A549 (cell line): ENCODE measurements around the gene CHM. TPM values are rescaled to one million over a fixed set of nuclear protein-coding genes. Genes with fewer than 3 reads are reported as not detected.

Experiments
- ATAC-seq, 2 experiments: fragments of 200-7000 bp in 1 of 2; fragments of >200 bp in 1 of 2; cut with Nextera tagmentation in 1 of 2; cut with Tn5 transposase in 1 of 2; 3 replicates each; pipeline versions ENCODE4 v1.8.0 to v1.9.1; 2018 to 2020; ENCODE audit warnings: mild to moderate bottlenecking in 1 of 2, moderate library complexity in 1 of 2
- CTCF ChIA-PET: fragments of 300-600 bp; sonication (Branson Sonifier 250); formaldehyde crosslinking; extraction: SDS; loops from one replicate; lab custom pipeline; 2021; ENCODE audit warnings: antibody characterized with exemption, inconsistent platforms; lab: Yijun Ruan, JAX
- POLR2A ChIA-PET: fragments of 350-600 bp; formaldehyde crosslinking; extraction: SDS; loops from one replicate; lab custom pipeline; 2021; ENCODE audit warnings: antibody characterized with exemption, inconsistent platforms; lab: Yijun Ruan, JAX
- DNase-seq, 2 experiments: peaks; one replicate each; pipeline versions ENCODE4 v3.0.0 to v3.0.0-alpha.2; 2011 to 2016; ENCODE audit warnings: low read depth in 1 of 2, low spot score in 1 of 2
- FAIRE-seq: peaks from 2 replicates; lab custom pipeline; 2011; peaks lifted over from hg19 to GRCh38; lab: Jason Lieb, UNC
- H3K27ac ChIP-seq, 2 experiments: fragments of >200 bp; sonication (Bioruptor Twin); formaldehyde crosslinking; 3 replicates each; pipeline ENCODE4 v1.5.1; 2016 to 2017
- H3K4me1 ChIP-seq: fragments of >200 bp; sonication (Bioruptor Twin); formaldehyde crosslinking; 3 replicates; pipeline ENCODE4 v1.6.1; 2016
- H3K4me2 ChIP-seq: fragments of >200 bp; sonication (Bioruptor Twin); formaldehyde crosslinking; 3 replicates; pipeline ENCODE4 v1.6.1; 2016
- H3K4me3 ChIP-seq: fragments of >200 bp; sonication (Bioruptor Twin); formaldehyde crosslinking; 3 replicates; pipeline ENCODE4 v1.5.1; 2016
- H3K9me3 ChIP-seq: fragments of >200 bp; sonication (Bioruptor Twin); formaldehyde crosslinking; 3 replicates; pipeline ENCODE4 v1.6.1; 2016
- ATOH8 ChIP-seq: fragments of 250-450 bp; sonication (Bioruptor Pico); IDR thresholded peaks from 2 replicates; pipeline ENCODE4 v1.5.0; 2020; ENCODE audit warnings: low read depth, mild to moderate bottlenecking, moderate library complexity
- CHD2 ChIP-seq: fragments of 150-350 bp; IDR thresholded peaks from 2 replicates; pipeline ENCODE4 v1.6.1; 2014; ENCODE audit warnings: low read length; ENCODE audit not compliant: partially characterized antibody
- CHD4 ChIP-seq: fragments of 200-600 bp; sonication (generic); IDR thresholded peaks from 2 replicates; pipeline ENCODE4 v1.6.1; 2016; ENCODE audit warnings: antibody characterized with exemption, mild to moderate bottlenecking, borderline replicate concordance
- EP300 ChIP-seq, 2 experiments: fragments of >200 bp; sonication (Bioruptor Twin); formaldehyde crosslinking; IDR thresholded peaks; 2 replicates in 1 of 2; 3 replicates in 1 of 2; pipeline ENCODE4 v1.6.1; 2016 to 2017
- FOSB ChIP-seq: fragments of 250-450 bp; sonication (Bioruptor Pico); IDR thresholded peaks from 2 replicates; pipeline ENCODE4 v1.5.0; 2020; ENCODE audit warnings: mild to moderate bottlenecking, moderate library complexity
- GATA3 ChIP-seq: IDR thresholded peaks from 2 replicates; pipeline ENCODE4 v1.6.1; 2012; ENCODE audit warnings: borderline replicate concordance
- HDAC2 ChIP-seq: fragments of 200-600 bp; sonication (generic); IDR thresholded peaks from 2 replicates; pipeline ENCODE4 v1.6.1; 2016
- HES2 ChIP-seq: fragments of >200 bp; sonication (Bioruptor Twin); formaldehyde crosslinking; IDR thresholded peaks from 2 replicates; pipeline ENCODE4 v1.6.1; 2016
- HEYL ChIP-seq: fragments of 250-450 bp; sonication (Bioruptor Pico); IDR thresholded peaks from 2 replicates; pipeline ENCODE4 v1.8.0; 2021; ENCODE audit warnings: mild to moderate bottlenecking, moderate library complexity
- HMGXB4 ChIP-seq: fragments of 250-450 bp; sonication (Bioruptor Pico); IDR thresholded peaks from 2 replicates; pipeline ENCODE4 v1.5.0; 2021; ENCODE audit warnings: mild to moderate bottlenecking, moderate library complexity, borderline replicate concordance
- HOXB13 ChIP-seq: fragments of 250-450 bp; sonication (Bioruptor Pico); IDR thresholded peaks from 2 replicates; pipeline ENCODE4 v1.5.0; 2020; ENCODE audit warnings: low read depth, mild to moderate bottlenecking, moderate library complexity
- HOXB5 ChIP-seq: fragments of 250-450 bp; sonication (Bioruptor Pico); IDR thresholded peaks from 2 replicates; pipeline ENCODE4 v1.5.0; 2020; ENCODE audit warnings: mild to moderate bottlenecking, moderate library complexity
- JUN ChIP-seq, 2 experiments: fragments of >200 bp; sonication (Bioruptor Twin); formaldehyde crosslinking; IDR thresholded peaks; 2 replicates in 1 of 2; 3 replicates in 1 of 2; pipeline ENCODE4 v1.6.1; 2016 to 2017
- MAFK ChIP-seq: fragments of 450-650 bp; IDR thresholded peaks from 2 replicates; pipeline ENCODE4 v1.6.1; 2014; ENCODE audit not compliant: partially characterized antibody
- MAZ ChIP-seq: fragments of 150-350 bp; IDR thresholded peaks from 2 replicates; pipeline ENCODE4 v1.6.1; 2014; ENCODE audit warnings: antibody characterized with exemption, low read depth, low read length, borderline replicate concordance
- MYC ChIP-seq: IDR thresholded peaks from 2 replicates; pipeline ENCODE4 v1.6.1; 2012; ENCODE audit warnings: mild to moderate bottlenecking, inconsistent platforms, low read length, improper control_type of control experiment, borderline replicate concordance
- NPAS2 ChIP-seq: fragments of 250-450 bp; sonication (Bioruptor Pico); IDR thresholded peaks from 2 replicates; pipeline ENCODE4 v1.8.0; 2022; ENCODE audit warnings: mild to moderate bottlenecking, moderate library complexity, borderline replicate concordance
- POLR2AphosphoS2 ChIP-seq: conservative IDR thresholded peaks from 2 replicates; pipeline ENCODE4 v1.6.1; 2012; ENCODE audit warnings: low read length, improper control_type of control experiment, inconsistent platforms
- RARB ChIP-seq: fragments of 250-450 bp; sonication (Bioruptor Pico); IDR thresholded peaks from 2 replicates; pipeline ENCODE4 v1.8.0; 2021; ENCODE audit warnings: mild to moderate bottlenecking, moderate library complexity
- RFX5 ChIP-seq: fragments of 450-650 bp; IDR thresholded peaks from 2 replicates; pipeline ENCODE4 v1.7.1; 2014; ENCODE audit warnings: antibody characterized with exemption, mild to moderate bottlenecking, moderate library complexity
- SREBF2 ChIP-seq: fragments of 450-650 bp; IDR thresholded peaks from 2 replicates; pipeline ENCODE4 v1.6.1; 2014; ENCODE audit warnings: mild to moderate bottlenecking, moderate library complexity
- TFCP2L1 ChIP-seq: fragments of 250-450 bp; sonication (Bioruptor Pico); IDR thresholded peaks from 2 replicates; pipeline ENCODE4 v1.5.0; 2021; ENCODE audit warnings: mild to moderate bottlenecking
- ZC3H11A ChIP-seq: fragments of 450-650 bp; IDR thresholded peaks from 2 replicates; pipeline ENCODE4 v1.6.1; 2014; ENCODE audit warnings: antibody characterized with exemption, mild to moderate bottlenecking
- ZSCAN20 ChIP-seq: fragments of 250-450 bp; sonication (Bioruptor Pico); IDR thresholded peaks from 2 replicates; pipeline ENCODE4 v1.8.0; 2022; ENCODE audit warnings: mild to moderate bottlenecking, moderate library complexity
- WGBS: methylation state at CpG from one replicate; pipeline ENCODE4 v1.1.6; 2017; ENCODE audit errors: missing lambda C conversion rate; 5-methylcytosine and 5-hydroxymethylcytosine counted together
- polyA plus RNA-seq, 4 experiments: library from polyadenylated mRNA; depleted of rRNA in 3 of 4; stranded (reverse); fragments of >200 nt; fragmentation: RNase III in 1 of 4; extraction: RNeasy Plus Mini Kit Qiagen cat#74134 plus additional on column Dnase treatment in 1 of 4; gene quantifications; 2 replicates in 3 of 4; 3 replicates in 1 of 4; pipeline ENCODE4 v1.2.3, GENCODE V29; 2011 to 2017

Gene CHM
- polyA plus RNA-seq, 2 of the 4 experiments (the other 2 are of a cell fraction), result 13.9 to 23.7 TPM

- peak overlapping the region; percentile 68 for H3K4me3 ChIP-seq
- FAIRE-seq (no peak), ATAC-seq (no peak; a peak in 1 of 6 replicates), DNase-seq (no peak)
- 34% methylated on average over 15 of the region's 15 CpGs for WGBS
- ChIA-PET CTCF (no interaction called here), POLR2A (no interaction called here)
- peak overlapping the region; percentile 70 to 86 for H3K27ac ChIP-seq
- H3K4me1 ChIP-seq, result peaks cover 8% of the 10 kb centered on the region; the same call in 1 of the 3 replicates
- H3K9me3 ChIP-seq, result no peaks in the 10 kb centered on the region
- TF ChIP-seq ATOH8 (CRISPR knock-in tag), result no peak
- no peak for TF ChIP-seq HEYL (CRISPR knock-in tag)
- no peak for TF ChIP-seq NPAS2 (CRISPR knock-in tag)
- TF ChIP-seq CHD4, result no peak
- TF ChIP-seq CHD2, result no peak
- TF ChIP-seq HOXB5 (CRISPR knock-in tag), result no peak
- no peak for TF ChIP-seq ZC3H11A
- TF ChIP-seq EP300 (IDR thresholded peaks at IDR 0.05), result no peak
- TF ChIP-seq MAFK, result no peak
- no peak for TF ChIP-seq HMGXB4 (CRISPR knock-in tag)
- no peak for TF ChIP-seq HOXB13 (CRISPR knock-in tag)
- TF ChIP-seq POLR2AphosphoS2, result no peak
- no peak for TF ChIP-seq HDAC2
- no peak for TF ChIP-seq FOSB (CRISPR knock-in tag)
- TF ChIP-seq TFCP2L1 (CRISPR knock-in tag), result no peak
- TF ChIP-seq SREBF2, result no peak
- no peak for TF ChIP-seq RFX5
- no peak for TF ChIP-seq MAZ
- no peak for TF ChIP-seq HES2
- H3K4me2 ChIP-seq, result peak overlapping the region; percentile 84
Observed at GRCh38 chrX:86047936-86048280, 550 bp upstream of the CHM start.

- POLR2A ChIA-PET, result no interaction called here
- TF ChIP-seq RARB (CRISPR knock-in tag) (no peak), GATA3 (no peak), MAFK (peak; percentile 77), ZC3H11A (no peak), ZSCAN20 (CRISPR knock-in tag) (no peak), MYC (no peak), JUN (IDR thresholded peaks at IDR 0.05) (no peak), CHD2 (no peak)
- H3K4me2 ChIP-seq, result no peak overlapping the region
- FAIRE-seq (no peak), DNase-seq (no peak), ATAC-seq (no peak)
- H3K9me3 ChIP-seq, result no peaks in the 10 kb centered on the region
- no peak overlapping the region for H3K27ac ChIP-seq
- peaks cover 8% of the 10 kb centered on the region; the same call in 1 of the 3 replicates for H3K4me1 ChIP-seq
- CTCF ChIA-PET, result no interaction called here
- H3K4me3 ChIP-seq, result no peak overlapping the region
Observed at GRCh38 chrX:86044216-86044615, 3.1 kb downstream of the CHM start.
